Stimulated activated CD4-positive, alpha-beta T cell treated with anti-CD3 and anti-CD28 coated beads, Interleukin-4, amount 100 ng/mL, for 4 hours (primary cell): ENCODE results near the gene ALDH1L1.

Experiments
- DNase-seq, 2 experiments: peaks; one replicate each; pipeline ENCODE4 v3.0.0-alpha.2; 2020

ALDH1L1 gene

GRCh38 chr3:126153695-126154360 lies 26.6 kb downstream of the ALDH1L1 start:
- no peak for DNase-seq

- DNase-seq = no peak
Measured at GRCh38 chr3:126152901-126153694, 27.3 kb downstream of the ALDH1L1 start.

GRCh38 chr3:126152458-126152857 lies 27.9 kb downstream of the ALDH1L1 start:
- DNase-seq = no peak

- no peak for DNase-seq
Measured at GRCh38 chr3:126151562-126152302, 28.7 kb downstream of the ALDH1L1 start.

- DNase-seq = no peak
Measured at GRCh38 chr3:126149960-126150515, 30.3 kb downstream of the ALDH1L1 start.

- DNase-seq = no peak
Measured at GRCh38 chr3:126149256-126149902, 31.0 kb downstream of the ALDH1L1 start.

- no peak for DNase-seq
Measured at GRCh38 chr3:126147932-126148683, 32.3 kb downstream of the ALDH1L1 start.

- DNase-seq = no peak
Measured at GRCh38 chr3:126147147-126147931, 33.0 kb downstream of the ALDH1L1 start.

GRCh38 chr3:126146525-126147146 lies 33.8 kb downstream of the ALDH1L1 start:
- no peak for DNase-seq

- DNase-seq = no peak
Measured at GRCh38 chr3:126146034-126146433, 34.4 kb downstream of the ALDH1L1 start.

GRCh38 chr3:126142652-126143051 lies 37.7 kb downstream of the ALDH1L1 start:
- no peak for DNase-seq

GRCh38 chr3:126137490-126138130 lies 42.8 kb downstream of the ALDH1L1 start:
- DNase-seq = no peak

GRCh38 chr3:126136428-126137220 lies 43.8 kb downstream of the ALDH1L1 start:
- no peak for DNase-seq

GRCh38 chr3:126135406-126136076 lies 44.8 kb downstream of the ALDH1L1 start:
- no peak for DNase-seq

GRCh38 chr3:126135071-126135405 lies 45.3 kb downstream of the ALDH1L1 start:
- no peak for DNase-seq

GRCh38 chr3:126134219-126134975 lies 46.0 kb downstream of the ALDH1L1 start:
- peak; percentile 6 to 42 for DNase-seq

GRCh38 chr3:126133606-126134005 lies 46.8 kb downstream of the ALDH1L1 start:
- no peak for DNase-seq
